Natural killer cell (primary cell): Measurements from ENCODE around the gene GAL3ST3. TPM values are rescaled to one million over a fixed set of nuclear protein-coding genes. Genes with fewer than 3 reads are reported as not detected.

Experiments used
- ATAC-seq, 3 donors: fragments of 150-1000 bp in 2 of 3; fragments of 200-7000 bp in 1 of 3; cut with Tn5 transposase; 1 replicate in 1 of 3; 2 replicates in 2 of 3; pipeline ENCODE4 v1.10.0; 2021; ENCODE audit warnings: mild to moderate bottlenecking in 2 of 3, moderate library complexity in 2 of 3
- DNase-seq, 2 donors: peaks; one replicate each; pipeline versions ENCODE4 v3.0.0 to v3.0.0-alpha.2; 2013 to 2021; ENCODE audit warnings: mixed read lengths in 1 of 2
- H3K27ac ChIP-seq: one replicate; pipeline ENCODE4 v1.5.1; 2013; ENCODE audit warnings: mild to moderate bottlenecking, low read length
- H3K27me3 ChIP-seq: one replicate; pipeline ENCODE4 v1.6.1; 2013; ENCODE audit warnings: low read length; ENCODE audit not compliant: control insufficient read depth, insufficient read depth
- H3K36me3 ChIP-seq: one replicate; pipeline ENCODE4 v1.6.1; 2013; ENCODE audit warnings: low read length; ENCODE audit not compliant: control insufficient read depth, insufficient read depth
- H3K4me1 ChIP-seq: one replicate; pipeline ENCODE4 v1.6.1; 2013; ENCODE audit warnings: low read length; ENCODE audit not compliant: control insufficient read depth, insufficient read depth
- H3K4me3 ChIP-seq: one replicate; pipeline ENCODE4 v1.5.1; 2013; ENCODE audit warnings: low read length
- H3K9me3 ChIP-seq: one replicate; pipeline ENCODE4 v1.6.1; 2013; ENCODE audit warnings: low read length; ENCODE audit not compliant: control insufficient read depth, insufficient read depth
- H3K27ac Mint-ChIP-seq, 2 donors: one replicate each; pipeline ENCODE4 v1.8.0; 2022; ENCODE audit warnings: mild to moderate bottlenecking in 2 of 2, mixed read lengths in 2 of 2, moderate library complexity in 1 of 2
- H3K27me3 Mint-ChIP-seq, 2 donors: one replicate each; pipeline ENCODE4 v1.8.0; 2022; ENCODE audit warnings: low read depth in 2 of 2, mixed read lengths in 2 of 2
- H3K36me3 Mint-ChIP-seq: one replicate; pipeline ENCODE4 v1.8.0; 2022; ENCODE audit warnings: mixed read lengths
- H3K4me1 Mint-ChIP-seq, 2 donors: one replicate each; pipeline ENCODE4 v1.8.0; 2022; ENCODE audit warnings: mixed read lengths in 2 of 2
- H3K4me3 Mint-ChIP-seq: one replicate; pipeline ENCODE4 v1.8.0; 2022; ENCODE audit warnings: mild to moderate bottlenecking, moderate library complexity, mixed read lengths
- H3K9me3 Mint-ChIP-seq, 2 donors: one replicate each; pipeline ENCODE4 v1.8.0; 2022; ENCODE audit warnings: mixed read lengths in 2 of 2
- WGBS: methylation state at CpG from one replicate; pipeline ENCODE4 v1.1.7; 2013; ENCODE audit warnings: missing lambda C conversion rate; ENCODE audit not compliant: insufficient coverage; 5-methylcytosine and 5-hydroxymethylcytosine counted together
- intact Hi-C: fragments of 100-400 bp; cut with micrococcal nuclease; formaldehyde crosslinking; loops from one replicate; pipeline ENCODE4 v1.14.2; 2022
- total RNA-seq, 4 donors: library from RNA; stranded (reverse); fragments of 120-200 nt in 1 of 4; gene quantifications; one replicate each; pipeline versions ENCODE4 v1.2.3 to v1.2.4, GENCODE V29; 2013 to 2022
- TF ChIP-seq, protein P1 (sequence below): fragments of 200-600 bp; IDR thresholded peaks from one replicate; pipeline ENCODE4 v1.8.0; 2022; ENCODE audit warnings: antibody characterized with exemption

The GAL3ST3 gene
- total RNA-seq, 3 donors from 2014 or later (not counting 1 experiment from before 2014, with no cell fraction given), result not detected

- H3K27me3 ChIP-seq, result no peaks in the 10 kb centered on the region
- H3K9me3 Mint-ChIP-seq, result no peaks in the 10 kb centered on the region
- no peaks in the 10 kb centered on the region for H3K9me3 ChIP-seq
- TF ChIP-seq, protein P1, sequence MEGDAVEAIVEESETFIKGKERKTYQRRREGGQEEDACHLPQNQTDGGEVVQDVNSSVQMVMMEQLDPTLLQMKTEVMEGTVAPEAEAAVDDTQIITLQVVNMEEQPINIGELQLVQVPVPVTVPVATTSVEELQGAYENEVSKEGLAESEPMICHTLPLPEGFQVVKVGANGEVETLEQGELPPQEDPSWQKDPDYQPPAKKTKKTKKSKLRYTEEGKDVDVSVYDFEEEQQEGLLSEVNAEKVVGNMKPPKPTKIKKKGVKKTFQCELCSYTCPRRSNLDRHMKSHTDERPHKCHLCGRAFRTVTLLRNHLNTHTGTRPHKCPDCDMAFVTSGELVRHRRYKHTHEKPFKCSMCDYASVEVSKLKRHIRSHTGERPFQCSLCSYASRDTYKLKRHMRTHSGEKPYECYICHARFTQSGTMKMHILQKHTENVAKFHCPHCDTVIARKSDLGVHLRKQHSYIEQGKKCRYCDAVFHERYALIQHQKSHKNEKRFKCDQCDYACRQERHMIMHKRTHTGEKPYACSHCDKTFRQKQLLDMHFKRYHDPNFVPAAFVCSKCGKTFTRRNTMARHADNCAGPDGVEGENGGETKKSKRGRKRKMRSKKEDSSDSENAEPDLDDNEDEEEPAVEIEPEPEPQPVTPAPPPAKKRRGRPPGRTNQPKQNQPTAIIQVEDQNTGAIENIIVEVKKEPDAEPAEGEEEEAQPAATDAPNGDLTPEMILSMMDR, result no peak
- no peak overlapping the region for H3K4me3 ChIP-seq
- 85% methylated on average over 3 of the region's 3 CpGs for WGBS
- H3K27ac Mint-ChIP-seq, result peak overlapping the region; percentile 93
- ATAC-seq, result no peak
- H3K27me3 Mint-ChIP-seq, result no peaks in the 10 kb centered on the region
- intact Hi-C loops, result no loop called here
- H3K36me3 ChIP-seq, result peaks cover 18% of the 10 kb centered on the region
- peak overlapping the region; percentile 2 for H3K27ac ChIP-seq
- H3K4me1 Mint-ChIP-seq, result peaks cover 48 to 52% of the 10 kb centered on the region in 2 donors
- H3K36me3 Mint-ChIP-seq, result no peaks in the 10 kb centered on the region
- peaks cover 38% of the 10 kb centered on the region for H3K4me1 ChIP-seq
- DNase-seq, result no peak
- no peak overlapping the region for H3K4me3 Mint-ChIP-seq
Observed at GRCh38 chr11:66077927-66078326, 29.0 kb upstream of the GAL3ST3 start.

GRCh38 chr11:66076561-66076960 lies 27.6 kb upstream of the GAL3ST3 start:
- H3K4me3 Mint-ChIP-seq, result no peak overlapping the region
- no peaks in the 10 kb centered on the region for H3K36me3 Mint-ChIP-seq
- Histone ChIP-seq H3K36me3 (peaks cover 19% of the 10 kb centered on the region), H3K27ac (no peak overlapping the region), H3K4me1 (peaks cover 41% of the 10 kb centered on the region), H3K27me3 (no peaks in the 10 kb centered on the region), H3K9me3 (no peaks in the 10 kb centered on the region), H3K4me3 (no peak overlapping the region)
- no peak for DNase-seq
- TF ChIP-seq, protein P1, result no peak
- no peak for ATAC-seq
- no peaks in the 10 kb centered on the region for H3K27me3 Mint-ChIP-seq
- intact Hi-C loops, result no loop called here
- no peaks in the 10 kb centered on the region for H3K9me3 Mint-ChIP-seq
- peaks cover 54 to 56% of the 10 kb centered on the region in 2 donors for H3K4me1 Mint-ChIP-seq
- 94% methylated on average over 9 of the region's 9 CpGs for WGBS
- no peak overlapping the region for H3K27ac Mint-ChIP-seq

GRCh38 chr11:66075273-66075672 lies 26.3 kb upstream of the GAL3ST3 start:
- 94% methylated on average over 4 of the region's 4 CpGs for WGBS
- Mint-ChIP-seq H3K9me3 (no peaks in the 10 kb centered on the region), H3K4me3 (no peak overlapping the region), H3K36me3 (no peaks in the 10 kb centered on the region), H3K27ac (no peak overlapping the region), H3K27me3 (no peaks in the 10 kb centered on the region), H3K4me1 (peaks cover 49 to 51% of the 10 kb centered on the region in 2 donors)
- H3K36me3 ChIP-seq, result peaks cover 19% of the 10 kb centered on the region
- no peaks in the 10 kb centered on the region for H3K27me3 ChIP-seq
- TF ChIP-seq, protein P1, result no peak
- no peaks in the 10 kb centered on the region for H3K9me3 ChIP-seq
- H3K4me3 ChIP-seq, result no peak overlapping the region
- H3K4me1 ChIP-seq, result peaks cover 35% of the 10 kb centered on the region
- H3K27ac ChIP-seq, result no peak overlapping the region
- intact Hi-C loops, result no loop called here
- ATAC-seq (no peak), DNase-seq (no peak)

DNA sequence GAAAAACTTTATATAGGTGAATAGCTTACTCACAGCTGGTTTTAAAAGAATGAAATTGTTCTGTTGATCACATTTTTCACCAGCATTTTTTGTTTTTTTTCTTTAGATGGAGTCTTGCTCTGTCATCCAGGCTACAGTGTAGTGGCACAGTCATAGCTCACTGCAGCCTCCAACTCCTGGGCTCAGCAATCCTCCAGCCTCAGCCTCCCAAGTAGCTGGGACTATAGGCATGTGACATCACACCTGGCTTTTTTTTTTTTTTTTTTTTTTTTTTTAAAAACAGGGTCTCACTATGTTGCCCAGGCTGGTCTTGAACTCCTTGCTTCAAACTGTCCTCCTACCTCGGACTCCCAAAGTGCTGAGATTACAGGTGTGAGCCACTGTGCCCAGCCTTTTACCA lies 24.7 kb upstream of the GAL3ST3 start:
- Histone ChIP-seq H3K9me3 (no peaks in the 10 kb centered on the region), H3K27ac (no peak overlapping the region), H3K36me3 (peaks cover 21% of the 10 kb centered on the region), H3K27me3 (no peaks in the 10 kb centered on the region), H3K4me3 (no peak overlapping the region), H3K4me1 (peaks cover 34% of the 10 kb centered on the region)
- H3K27ac Mint-ChIP-seq, result peak overlapping the region; percentile 89 to 91
- no peaks in the 10 kb centered on the region for H3K36me3 Mint-ChIP-seq
- TF ChIP-seq, protein P1, result no peak
- ATAC-seq, result no peak
- H3K4me1 Mint-ChIP-seq, result peaks cover 45 to 46% of the 10 kb centered on the region in 2 donors
- H3K27me3 Mint-ChIP-seq, result no peaks in the 10 kb centered on the region
- H3K9me3 Mint-ChIP-seq, result no peaks in the 10 kb centered on the region
- intact Hi-C loops, result no loop called here
- H3K4me3 Mint-ChIP-seq, result no peak overlapping the region
- WGBS, result no CpG with 5 or more reads among the region's 1 CpG
- no peak for DNase-seq
